GM12892 (cell line): Measurements from ENCODE around the gene MYL2.

Experiments
- DNase-seq: peaks from one replicate; pipeline ENCODE4 v3.0.0; 2011; ENCODE audit not compliant: insufficient read length
- FAIRE-seq: peaks from 2 replicates; lab custom pipeline; 2011; peaks lifted over from hg19 to GRCh38; lab: Jason Lieb, UNC
- POLR2A ChIP-seq: IDR thresholded peaks from 2 replicates; pipeline ENCODE4 v1.6.1; 2011; ENCODE audit warnings: low read depth, low read length, control low read depth
- POLR2AphosphoS5 ChIP-seq: IDR thresholded peaks from 2 replicates; pipeline ENCODE4 v1.6.1; 2011; ENCODE audit warnings: low read depth, low read length, control low read depth
- TAF1 ChIP-seq: IDR thresholded peaks from 2 replicates; pipeline ENCODE4 v1.6.1; 2011; ENCODE audit warnings: low read depth, mild to moderate bottlenecking, control low read depth, low read length, borderline replicate concordance

The MYL2 gene

GRCh38 chr12:110908377-110909152 is 11.8 kb downstream of the MYL2 start:
- FAIRE-seq: no peak
- TF ChIP-seq POLR2A: no peak
- no peak for TF ChIP-seq POLR2AphosphoS5
- TF ChIP-seq TAF1: no peak
- DNase-seq: no peak

- TF ChIP-seq POLR2A (no peak), POLR2AphosphoS5 (no peak)
- DNase-seq: no peak
- FAIRE-seq: no peak
These were observed 12.8 kb downstream of the MYL2 start for GRCh38 chr12:110907583-110907982.

GRCh38 chr12:110906985-110907384 is 13.4 kb downstream of the MYL2 start:
- DNase-seq (no peak), FAIRE-seq (no peak)
- TF ChIP-seq POLR2AphosphoS5: no peak

DNA sequence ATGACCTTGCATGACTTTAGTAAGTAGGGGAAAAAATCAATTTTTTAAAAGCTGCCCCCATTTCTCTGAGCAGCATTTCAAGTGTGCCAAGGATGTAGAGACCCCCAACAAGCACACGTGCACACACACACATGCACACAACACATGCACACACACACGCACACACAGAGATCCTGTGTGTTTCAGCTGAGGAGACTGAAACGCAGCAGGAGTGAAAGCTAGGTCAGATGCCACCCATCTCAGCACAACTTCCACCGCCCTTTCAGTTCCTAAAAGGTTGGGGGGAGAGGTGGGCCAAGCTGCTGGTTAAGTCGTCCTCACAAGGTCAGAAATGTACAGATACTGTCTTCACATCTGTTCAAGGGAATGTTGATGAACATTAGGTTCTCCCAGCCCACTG is 13.9 kb downstream of the MYL2 start:
- FAIRE-seq: peak; percentile 91
- TF ChIP-seq POLR2AphosphoS5: no peak
- TF ChIP-seq TAF1: no peak
- no peak for TF ChIP-seq POLR2A
- DNase-seq: no peak

GRCh38 chr12:110906083-110906482 is 14.3 kb downstream of the MYL2 start:
- DNase-seq (no peak), FAIRE-seq (no peak)
- TF ChIP-seq POLR2A (no peak), TAF1 (no peak), POLR2AphosphoS5 (no peak)

- DNase-seq: no peak
- no peak for FAIRE-seq
- TF ChIP-seq POLR2A (no peak), POLR2AphosphoS5 (no peak), TAF1 (no peak)
These were observed 16.9 kb downstream of the MYL2 start for GRCh38 chr12:110903511-110903910.

DNA sequence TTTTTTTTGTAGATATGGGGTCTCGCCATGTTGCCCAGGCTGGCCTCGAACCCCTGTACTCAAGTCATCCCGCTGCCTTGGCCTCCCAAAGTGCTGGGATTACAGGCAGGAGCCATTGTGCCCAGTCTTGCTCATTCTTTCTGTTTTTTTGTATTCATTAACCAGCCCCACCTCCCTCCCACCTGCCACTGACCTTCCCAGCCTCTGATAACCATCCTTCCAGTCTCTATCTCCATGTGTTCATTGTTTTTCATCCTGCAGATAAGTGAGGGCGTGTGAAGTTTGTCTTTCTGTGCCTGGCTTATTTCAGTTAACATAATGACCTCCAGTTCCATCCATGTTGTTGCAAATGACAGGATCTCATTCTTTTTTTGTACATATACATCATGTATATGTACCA is 19.0 kb downstream of the MYL2 start:
- DNase-seq (no peak), FAIRE-seq (no peak)
- TF ChIP-seq POLR2AphosphoS5: no peak
- no peak for TF ChIP-seq TAF1
- TF ChIP-seq POLR2A: no peak

GRCh38 chr12:110896559-110896958 is 23.8 kb downstream of the MYL2 start:
- TF ChIP-seq POLR2A: no peak
- no peak for TF ChIP-seq TAF1
- no peak for TF ChIP-seq POLR2AphosphoS5
- no peak for DNase-seq
- FAIRE-seq: no peak

- no peak for DNase-seq
- FAIRE-seq: no peak
- TF ChIP-seq POLR2AphosphoS5 (no peak), TAF1 (no peak), POLR2A (no peak)
These were observed 26.4 kb downstream of the MYL2 start for GRCh38 chr12:110893956-110894355.

- FAIRE-seq (no peak), DNase-seq (no peak)
- no peak for TF ChIP-seq TAF1
- no peak for TF ChIP-seq POLR2AphosphoS5
- no peak for TF ChIP-seq POLR2A
These were observed 31.0 kb downstream of the MYL2 start for GRCh38 chr12:110889361-110889760.

- TF ChIP-seq POLR2AphosphoS5 (no peak), POLR2A (no peak), TAF1 (no peak)
- no peak for FAIRE-seq
- no peak for DNase-seq
These were observed 32.0 kb downstream of the MYL2 start for GRCh38 chr12:110888256-110888991.

- TF ChIP-seq POLR2AphosphoS5: no peak
- no peak for TF ChIP-seq TAF1
- TF ChIP-seq POLR2A: no peak
- FAIRE-seq: no peak
- no peak for DNase-seq
These were observed 35.1 kb downstream of the MYL2 start for GRCh38 chr12:110885152-110885840.
